Stimulated activated naive B cell treated with anti-CD40 and anti-IgM and Interleukin-4, amounts not matched to agents 10 μg/mL and 1 μg/mL and 100 μg/mL, for 72 hours (primary cell): ENCODE data around the gene FAM222A.

Experiments
- ATAC-seq, 2 donors: fragments of 150-1000 bp; cut with Tn5 transposase; replicated peaks; 2 replicates each; pipeline ENCODE4 v1.10.0; 2021; ENCODE audit warnings: moderate library complexity in 1 of 2
- DNase-seq: peaks from one replicate; pipeline ENCODE4 v3.0.0; 2021
- H3K27ac Mint-ChIP-seq: one replicate; pipeline ENCODE4 v1.8.0; 2022; ENCODE audit warnings: mild to moderate bottlenecking, mixed read lengths
- H3K27me3 Mint-ChIP-seq, 2 donors: one replicate each; pipeline ENCODE4 v1.8.0; 2022; ENCODE audit warnings: mixed read lengths in 2 of 2
- H3K36me3 Mint-ChIP-seq, 2 donors: one replicate each; pipeline ENCODE4 v1.8.0; 2022; ENCODE audit warnings: mixed read lengths in 2 of 2, mild to moderate bottlenecking in 1 of 2
- H3K4me1 Mint-ChIP-seq, 2 donors: one replicate each; pipeline ENCODE4 v1.8.0; 2022; ENCODE audit warnings: mixed read lengths in 2 of 2, mild to moderate bottlenecking in 1 of 2
- H3K4me3 Mint-ChIP-seq, 2 donors: one replicate each; pipeline ENCODE4 v1.8.0; 2022; ENCODE audit warnings: mild to moderate bottlenecking in 2 of 2, mixed read lengths in 2 of 2, moderate library complexity in 1 of 2
- H3K9me3 Mint-ChIP-seq, 2 donors: one replicate each; pipeline ENCODE4 v1.8.0; 2022; ENCODE audit warnings: mixed read lengths in 2 of 2, mild to moderate bottlenecking in 1 of 2

FAM222A gene

DNA sequence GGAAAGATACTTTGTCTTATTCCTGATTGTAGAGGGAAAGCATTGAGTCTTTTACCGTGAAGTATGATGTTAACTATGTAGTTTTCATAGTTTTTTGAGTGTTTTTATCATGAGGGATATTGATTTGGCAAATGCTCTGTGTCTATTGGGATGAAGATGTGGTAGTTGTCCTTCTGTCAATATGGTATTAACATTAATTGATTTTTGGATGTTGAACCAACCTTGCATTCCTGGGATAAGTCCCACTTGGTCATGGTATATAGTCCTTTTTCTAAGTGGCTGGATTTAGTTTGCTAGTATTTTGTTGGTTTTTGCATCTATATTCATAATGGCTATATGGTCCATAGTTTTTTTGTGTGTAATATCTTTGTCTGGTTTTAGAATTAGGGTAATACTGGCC, 42.8 kb downstream of the FAM222A start:
- no peak overlapping the region for H3K27ac Mint-ChIP-seq
- H3K4me1 Mint-ChIP-seq: no peaks in the 10 kb centered on the region
- ATAC-seq (no peak), DNase-seq (no peak)
- no peak overlapping the region for H3K4me3 Mint-ChIP-seq
- H3K9me3 Mint-ChIP-seq: peaks cover 22 to 24% of the 10 kb centered on the region in 2 donors
- H3K27me3 Mint-ChIP-seq: peaks cover 5 to 18% of the 10 kb centered on the region in 2 donors
- H3K36me3 Mint-ChIP-seq: peaks cover 17 to 19% of the 10 kb centered on the region in 2 donors

DNA sequence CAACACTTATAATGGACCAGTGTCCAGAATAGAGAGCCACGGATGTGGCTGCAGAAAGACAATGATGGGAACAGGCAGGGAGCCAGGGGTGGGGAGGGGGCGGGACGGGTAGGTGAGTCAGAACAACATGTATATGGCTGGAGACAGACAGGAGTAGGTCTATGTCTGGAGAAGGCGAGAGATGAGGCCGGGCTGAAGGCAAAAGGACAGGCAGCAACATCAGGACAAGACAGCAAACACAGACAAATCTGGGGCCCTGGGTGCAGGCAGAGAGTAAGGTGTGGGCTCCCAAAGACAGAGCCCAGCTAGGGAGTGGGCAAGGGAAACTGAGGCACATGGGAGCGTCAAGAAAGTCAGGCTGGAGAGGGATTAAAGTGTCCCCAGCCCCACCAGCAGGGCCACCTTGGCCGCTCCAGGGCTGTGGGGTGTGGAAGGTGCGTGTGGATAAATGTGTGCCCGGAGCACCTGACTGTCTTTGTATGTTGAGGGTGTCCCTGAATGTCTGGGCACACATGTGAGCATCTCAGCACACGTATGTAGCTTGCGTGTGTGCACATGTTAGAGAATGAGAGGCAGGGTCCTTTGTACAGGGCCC, 44.1 kb downstream of the FAM222A start:
- H3K4me3 Mint-ChIP-seq: no peak overlapping the region
- ATAC-seq (no peak), DNase-seq (no peak)
- H3K4me1 Mint-ChIP-seq: no peaks in the 10 kb centered on the region
- no peak overlapping the region for H3K27ac Mint-ChIP-seq
- peaks cover 22 to 24% of the 10 kb centered on the region in 2 donors for H3K9me3 Mint-ChIP-seq
- H3K27me3 Mint-ChIP-seq: peaks cover 5 to 18% of the 10 kb centered on the region in 2 donors
- H3K36me3 Mint-ChIP-seq: peaks cover 17 to 19% of the 10 kb centered on the region in 2 donors

DNA sequence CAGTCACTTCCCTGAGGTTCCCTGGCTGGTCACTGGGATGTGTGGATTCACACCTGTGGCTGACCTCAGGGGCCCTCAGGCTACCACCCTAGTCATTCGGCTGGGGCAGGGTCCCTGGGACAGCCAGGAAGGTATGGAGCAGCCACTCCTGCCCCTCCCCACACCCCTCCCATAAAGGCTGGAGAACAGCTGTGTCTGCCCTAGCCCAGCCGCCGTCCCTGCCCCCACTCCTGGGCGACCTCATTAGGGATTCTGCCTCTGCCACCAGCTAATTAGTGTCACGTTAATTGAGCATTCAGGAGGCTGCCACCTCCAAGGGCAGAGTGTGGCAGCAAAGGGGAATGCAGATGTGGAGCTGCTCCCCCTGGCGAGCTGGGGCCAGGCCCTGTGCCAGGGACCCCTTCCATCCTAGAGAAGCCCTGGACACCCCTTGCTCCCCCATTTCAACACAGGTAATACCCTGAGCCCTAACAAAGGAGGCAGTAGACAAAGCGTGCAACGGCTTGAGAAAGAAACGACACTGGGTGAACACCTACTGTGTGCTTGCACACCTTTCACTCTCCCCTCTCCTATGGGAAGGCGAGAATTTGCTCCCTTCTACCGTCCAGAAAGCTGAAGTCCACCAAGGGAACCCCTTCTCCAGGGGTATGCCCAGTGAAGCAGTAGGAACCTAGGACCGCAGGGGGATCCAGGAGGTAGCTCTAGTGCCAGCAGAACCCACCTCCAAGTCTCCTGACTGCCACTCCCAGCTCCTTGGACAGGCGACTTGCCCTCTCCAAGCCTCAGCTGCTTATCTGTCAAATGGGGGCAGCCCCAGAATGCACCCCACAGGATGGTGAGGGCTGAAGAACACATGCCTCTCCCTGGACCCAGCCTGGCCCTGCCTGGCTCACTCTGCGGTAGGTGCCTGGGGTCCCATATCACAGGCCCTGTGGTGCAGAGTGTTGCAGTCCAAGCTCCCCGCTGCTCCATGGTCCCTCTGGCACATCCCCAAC, 45.1 kb downstream of the FAM222A start:
- peaks cover 5 to 18% of the 10 kb centered on the region in 2 donors for H3K27me3 Mint-ChIP-seq
- ATAC-seq (no peak), DNase-seq (no peak)
- peaks cover 24 to 26% of the 10 kb centered on the region in 2 donors for H3K9me3 Mint-ChIP-seq
- H3K27ac Mint-ChIP-seq: no peak overlapping the region
- no peaks in the 10 kb centered on the region for H3K4me1 Mint-ChIP-seq
- H3K4me3 Mint-ChIP-seq: no peak overlapping the region
- peaks cover 19 to 21% of the 10 kb centered on the region in 2 donors for H3K36me3 Mint-ChIP-seq

DNA sequence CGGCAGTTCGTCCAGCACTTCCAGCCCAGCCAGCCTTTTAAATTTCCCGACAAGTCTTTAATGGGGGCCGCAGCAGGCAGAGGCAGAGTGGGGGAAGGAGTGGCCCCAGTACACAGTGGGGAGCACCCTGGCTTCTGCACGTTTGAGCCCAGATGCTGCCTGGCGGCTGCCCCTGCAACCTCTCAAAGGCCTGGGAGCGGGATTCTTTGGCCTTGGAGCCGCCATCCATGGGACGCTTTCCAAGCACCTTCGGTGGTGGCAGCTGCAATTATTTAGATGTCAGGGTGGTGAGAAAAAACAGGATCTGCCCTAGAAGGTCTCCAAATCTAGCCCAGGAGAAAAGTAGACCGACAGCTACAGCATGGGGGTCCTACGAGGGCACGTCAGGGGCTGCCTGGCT, 46.0 kb downstream of the FAM222A start:
- H3K4me1 Mint-ChIP-seq: no peaks in the 10 kb centered on the region
- H3K27ac Mint-ChIP-seq: no peak overlapping the region
- DNase-seq (no peak), ATAC-seq (no peak)
- H3K36me3 Mint-ChIP-seq: peaks cover 19 to 21% of the 10 kb centered on the region in 2 donors
- H3K27me3 Mint-ChIP-seq: peaks cover 5 to 18% of the 10 kb centered on the region in 2 donors
- peaks cover 24 to 26% of the 10 kb centered on the region in 2 donors for H3K9me3 Mint-ChIP-seq
- no peak overlapping the region for H3K4me3 Mint-ChIP-seq

DNA sequence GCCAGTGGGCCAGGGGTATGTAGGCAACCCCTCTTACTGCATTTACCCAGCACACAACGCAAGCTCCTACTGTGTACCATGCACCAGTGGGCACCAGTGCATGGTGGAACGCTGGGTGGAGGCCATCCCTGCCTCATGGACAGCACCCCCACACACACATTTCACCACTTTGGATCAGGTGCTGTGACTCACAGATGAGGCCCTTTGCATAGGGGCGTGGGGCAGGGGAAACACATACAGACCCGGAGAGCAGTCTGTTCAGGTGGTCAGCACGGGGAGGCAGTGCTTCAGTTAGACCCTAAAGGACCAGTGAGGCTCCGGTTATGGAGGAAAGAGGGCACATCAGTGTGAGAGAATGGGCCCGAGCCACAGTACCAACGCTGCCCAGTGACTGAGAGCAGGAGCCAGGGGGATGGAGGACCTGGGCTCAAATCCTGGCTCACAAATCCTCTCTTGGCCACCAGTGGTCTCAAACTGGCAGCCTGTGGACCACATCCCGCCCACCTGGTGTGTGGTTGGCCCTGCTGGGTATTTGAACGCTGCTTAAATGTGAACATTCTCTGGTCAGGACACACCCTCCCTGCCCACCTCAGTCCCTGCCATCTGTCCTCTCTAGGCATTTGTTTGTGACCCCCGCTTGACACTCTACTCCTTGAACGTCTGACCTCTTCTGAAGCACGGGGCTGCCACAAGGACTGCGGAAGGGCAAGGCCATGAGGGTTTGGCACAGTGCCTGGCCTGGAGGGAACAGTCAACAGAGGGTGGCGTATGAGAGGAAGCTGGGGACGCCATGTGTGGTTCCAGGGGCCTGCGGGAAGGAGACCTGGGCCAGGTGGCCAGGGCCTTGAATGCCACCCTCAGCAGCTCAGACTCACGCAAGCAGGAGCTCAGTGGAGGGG, 46.7 kb downstream of the FAM222A start:
- Mint-ChIP-seq H3K27ac (no peak overlapping the region), H3K27me3 (peaks cover 5 to 17% of the 10 kb centered on the region in 2 donors), H3K4me1 (no peaks in the 10 kb centered on the region), H3K36me3 (peaks cover 19 to 21% of the 10 kb centered on the region in 2 donors), H3K9me3 (peaks cover 24 to 26% of the 10 kb centered on the region in 2 donors), H3K4me3 (no peak overlapping the region)
- peak in 1 of 2 donors; percentile 42 for ATAC-seq
- no peak for DNase-seq

DNA sequence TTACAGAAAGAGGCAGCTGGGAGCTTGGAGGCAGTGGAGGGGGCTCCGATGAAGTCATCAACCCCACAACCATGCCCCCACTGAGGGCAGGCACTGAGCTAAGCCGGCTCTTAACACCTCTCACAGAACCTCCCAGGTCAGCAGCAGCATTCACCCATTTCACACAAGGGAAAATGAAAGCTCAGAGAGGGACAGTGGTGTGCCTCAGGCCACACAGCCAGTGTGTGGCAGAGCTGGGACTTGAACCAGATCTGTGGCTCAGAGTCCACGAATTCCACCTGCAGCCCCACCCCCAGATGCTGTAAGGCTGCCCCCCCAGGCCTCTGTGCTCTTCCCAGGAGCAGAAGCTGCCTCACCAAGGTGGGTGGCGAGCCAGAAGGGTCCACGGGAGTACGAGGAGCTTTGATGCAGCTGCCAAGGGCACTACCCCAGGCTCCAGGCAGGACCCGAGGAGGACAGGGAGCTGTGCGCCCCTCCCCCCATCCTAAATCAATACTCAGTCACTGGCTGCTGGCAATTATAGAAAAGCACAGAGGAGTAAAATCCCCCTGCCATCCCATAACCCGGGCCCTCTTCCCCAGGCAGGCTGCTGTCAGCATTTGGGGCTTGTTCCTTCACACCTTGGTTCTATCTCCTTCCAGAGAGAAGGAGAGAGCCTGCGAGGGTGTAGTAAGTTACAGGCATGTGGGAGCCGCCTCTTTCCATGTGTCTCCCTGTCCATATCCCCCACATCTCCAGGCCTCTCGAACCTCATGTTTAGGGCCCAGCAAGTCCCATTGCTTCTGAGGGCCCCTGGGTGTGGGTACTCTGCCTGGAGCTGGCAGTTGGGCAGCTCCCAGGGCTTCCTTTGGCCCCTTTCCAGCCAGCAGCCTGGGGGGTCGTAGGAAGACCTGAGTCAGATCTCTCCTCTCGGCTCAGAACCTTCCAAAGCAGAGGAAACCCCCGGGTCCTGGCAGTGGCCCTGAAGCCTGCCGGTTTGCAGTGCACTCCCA, 47.6 kb downstream of the FAM222A start:
- Mint-ChIP-seq H3K27ac (no peak overlapping the region), H3K36me3 (peaks cover 11 to 12% of the 10 kb centered on the region in 2 donors), H3K27me3 (peaks cover 5 to 12% of the 10 kb centered on the region in 2 donors), H3K4me1 (no peaks in the 10 kb centered on the region), H3K9me3 (peaks cover 15 to 18% of the 10 kb centered on the region in 2 donors), H3K4me3 (no peak overlapping the region)
- DNase-seq (no peak), ATAC-seq (no peak)

DNA sequence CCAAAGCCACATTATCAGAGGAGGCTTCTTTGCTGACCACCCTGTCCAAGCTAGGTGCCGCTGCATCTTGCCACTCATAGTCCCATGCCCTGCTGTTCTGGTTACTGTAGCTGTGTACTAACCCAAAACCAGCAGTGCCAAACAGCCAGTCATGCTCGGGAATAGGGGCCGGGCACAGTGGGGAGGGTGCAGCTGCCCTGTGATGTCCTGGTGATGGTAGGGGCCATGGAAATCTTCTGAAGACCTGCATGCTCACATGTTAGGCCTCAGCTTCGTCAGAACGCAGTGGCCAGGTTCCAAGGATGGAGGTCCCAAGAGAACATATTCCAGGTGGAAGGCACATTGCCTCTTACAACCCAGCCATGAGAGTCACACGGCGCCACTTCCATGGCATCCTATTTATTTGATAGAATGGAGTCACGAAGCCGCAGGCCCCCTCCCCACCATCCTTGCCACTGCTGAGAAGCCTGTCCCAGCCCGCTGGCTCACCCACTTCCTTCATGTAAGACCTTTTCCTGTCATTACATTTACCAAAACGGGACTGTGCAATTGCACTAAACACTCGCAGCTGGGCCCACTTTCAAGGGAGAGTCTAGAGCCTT, 48.5 kb downstream of the FAM222A start:
- H3K36me3 Mint-ChIP-seq: peaks cover 3 to 6% of the 10 kb centered on the region in 2 donors
- no peak for ATAC-seq
- H3K4me3 Mint-ChIP-seq: no peak overlapping the region
- H3K4me1 Mint-ChIP-seq: no peaks in the 10 kb centered on the region
- peaks cover 5 to 10% of the 10 kb centered on the region in 2 donors for H3K27me3 Mint-ChIP-seq
- H3K9me3 Mint-ChIP-seq: peaks cover 6 to 8% of the 10 kb centered on the region in 2 donors
- no peak for DNase-seq
- no peak overlapping the region for H3K27ac Mint-ChIP-seq

DNA sequence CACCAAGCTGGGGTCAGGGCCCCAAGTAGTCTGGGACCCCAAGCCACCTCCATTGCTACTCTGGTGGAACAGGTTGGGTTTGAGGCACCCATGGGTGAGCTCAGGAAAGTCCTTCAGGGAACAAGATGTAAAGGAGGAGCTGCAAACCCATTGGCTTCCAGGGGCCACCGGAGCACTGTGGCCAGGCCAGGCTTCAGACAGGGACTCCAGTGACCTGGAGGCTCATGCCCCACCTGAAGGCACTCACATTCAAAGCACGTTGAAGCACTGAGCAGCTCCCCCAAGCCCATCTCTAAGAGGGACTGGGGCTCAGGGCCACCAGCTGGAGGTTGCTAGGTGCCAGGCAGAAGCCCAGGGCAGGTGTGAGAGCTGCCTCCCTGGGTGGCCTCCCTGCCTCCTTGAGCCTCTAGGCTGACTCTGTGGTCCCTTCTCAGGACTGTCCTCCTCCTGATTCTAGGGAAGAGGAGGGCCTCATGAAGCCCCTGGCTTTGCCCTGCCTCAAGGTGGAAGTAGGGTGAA, 49.1 kb downstream of the FAM222A start:
- H3K27ac Mint-ChIP-seq: no peak overlapping the region
- ATAC-seq: no peak
- peaks cover 0 to 3% of the 10 kb centered on the region in 2 donors for H3K36me3 Mint-ChIP-seq
- H3K9me3 Mint-ChIP-seq: peaks cover 1 to 4% of the 10 kb centered on the region in 2 donors
- DNase-seq: no peak
- H3K4me3 Mint-ChIP-seq: no peak overlapping the region
- no peaks in the 10 kb centered on the region for H3K4me1 Mint-ChIP-seq
- H3K27me3 Mint-ChIP-seq: peaks cover 3 to 4% of the 10 kb centered on the region in 2 donors

DNA sequence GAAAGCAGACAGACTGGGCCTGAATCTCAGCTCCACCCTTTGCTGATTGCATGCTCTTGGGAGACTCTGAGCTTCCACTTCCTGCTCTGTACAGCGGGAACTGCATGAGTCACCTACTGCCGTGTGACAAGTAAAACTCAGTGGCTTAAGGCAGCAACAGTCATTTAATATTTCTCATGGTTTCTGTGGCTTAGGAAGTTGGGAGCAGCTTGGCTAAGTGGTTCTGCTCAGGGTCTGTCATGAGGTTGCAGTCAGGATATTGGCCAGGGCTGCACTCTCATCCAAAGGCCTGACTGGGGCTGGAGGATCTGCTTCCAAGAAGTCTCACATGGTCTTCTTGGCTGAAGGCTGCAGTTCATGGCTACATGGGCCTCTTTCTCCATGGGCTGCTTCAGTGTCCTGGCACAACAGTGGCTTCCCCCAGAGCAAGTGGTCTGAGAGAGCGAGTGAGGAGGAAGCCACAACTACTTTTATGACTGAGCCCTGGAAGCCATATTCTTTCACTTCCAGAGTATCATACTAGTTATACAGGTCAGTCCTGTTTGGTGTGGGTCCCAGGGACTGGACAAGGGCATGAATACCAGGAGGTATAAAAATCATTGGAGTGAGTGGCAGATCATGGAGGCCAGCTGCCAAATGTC, 49.7 kb downstream of the FAM222A start:
- no peaks in the 10 kb centered on the region for H3K27me3 Mint-ChIP-seq
- peaks cover 0 to 3% of the 10 kb centered on the region in 2 donors for H3K36me3 Mint-ChIP-seq
- no peaks in the 10 kb centered on the region for H3K4me1 Mint-ChIP-seq
- H3K4me3 Mint-ChIP-seq: no peak overlapping the region
- peaks cover 0 to 3% of the 10 kb centered on the region in 2 donors for H3K9me3 Mint-ChIP-seq
- peak; percentile 39 to 73 for ATAC-seq
- DNase-seq: no peak
- no peak overlapping the region for H3K27ac Mint-ChIP-seq

DNA sequence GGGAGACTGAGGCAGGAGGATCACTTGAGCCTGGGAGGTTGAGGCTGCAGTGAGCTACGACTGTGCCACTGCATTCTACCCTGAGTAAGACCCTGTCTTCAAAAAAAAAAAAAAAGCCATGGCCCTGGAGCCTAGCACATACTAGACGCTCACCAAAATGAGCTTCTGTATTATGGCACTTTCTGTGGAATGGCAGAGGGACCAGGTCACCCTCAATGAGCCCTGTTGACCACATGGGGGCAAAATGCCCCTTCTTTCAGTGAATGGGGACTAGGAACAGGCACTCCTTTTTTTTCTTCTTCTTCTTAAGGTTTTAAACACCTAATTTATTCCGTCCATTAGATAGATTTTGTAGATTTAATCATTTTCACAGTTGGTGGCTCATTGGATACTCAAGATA, 50.5 kb downstream of the FAM222A start:
- H3K36me3 Mint-ChIP-seq: peaks cover 0 to 3% of the 10 kb centered on the region in 2 donors
- no peaks in the 10 kb centered on the region for H3K27me3 Mint-ChIP-seq
- H3K4me3 Mint-ChIP-seq: no peak overlapping the region
- ATAC-seq (no peak), DNase-seq (no peak)
- H3K4me1 Mint-ChIP-seq: no peaks in the 10 kb centered on the region
- H3K9me3 Mint-ChIP-seq: peaks cover 0 to 3% of the 10 kb centered on the region in 2 donors
- H3K27ac Mint-ChIP-seq: no peak overlapping the region

DNA sequence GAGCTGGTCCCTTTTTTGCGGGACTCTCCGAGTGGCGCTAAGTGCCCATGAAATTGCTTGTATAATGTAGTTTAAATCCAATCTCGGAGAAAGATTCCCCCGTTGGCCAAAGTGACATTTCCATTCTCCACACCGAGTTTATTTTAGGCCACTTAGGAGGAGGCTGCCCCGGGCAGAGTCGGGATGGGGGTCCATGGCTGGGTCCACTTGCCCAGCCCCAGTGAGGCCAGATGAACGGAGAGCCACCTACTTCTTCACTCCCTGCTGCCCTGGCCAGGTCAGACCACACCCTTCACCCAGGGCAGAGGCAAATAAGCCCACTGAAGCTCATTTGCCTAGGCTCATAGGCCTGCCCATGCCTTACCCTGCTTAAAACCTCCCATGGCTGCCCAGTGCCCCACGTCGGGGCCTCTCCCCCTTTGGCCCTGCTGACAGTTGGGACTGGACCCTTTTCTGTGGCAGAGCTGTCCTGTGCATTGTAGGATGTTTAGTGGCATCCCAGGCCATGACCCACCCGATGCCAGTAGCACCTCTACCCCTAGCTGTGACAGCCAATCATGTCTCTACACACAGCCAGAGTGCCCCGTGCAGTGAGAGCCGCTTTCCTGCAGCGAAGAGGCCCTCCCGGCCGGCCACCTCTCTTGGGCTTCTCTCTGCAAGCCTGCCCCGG, 51.3 kb downstream of the FAM222A start:
- Mint-ChIP-seq H3K36me3 (peaks cover 0 to 3% of the 10 kb centered on the region in 2 donors), H3K27ac (no peak overlapping the region), H3K4me3 (no peak overlapping the region), H3K4me1 (no peaks in the 10 kb centered on the region), H3K27me3 (no peaks in the 10 kb centered on the region), H3K9me3 (peaks cover 0 to 3% of the 10 kb centered on the region in 2 donors)
- ATAC-seq: no peak
- DNase-seq: no peak

DNA sequence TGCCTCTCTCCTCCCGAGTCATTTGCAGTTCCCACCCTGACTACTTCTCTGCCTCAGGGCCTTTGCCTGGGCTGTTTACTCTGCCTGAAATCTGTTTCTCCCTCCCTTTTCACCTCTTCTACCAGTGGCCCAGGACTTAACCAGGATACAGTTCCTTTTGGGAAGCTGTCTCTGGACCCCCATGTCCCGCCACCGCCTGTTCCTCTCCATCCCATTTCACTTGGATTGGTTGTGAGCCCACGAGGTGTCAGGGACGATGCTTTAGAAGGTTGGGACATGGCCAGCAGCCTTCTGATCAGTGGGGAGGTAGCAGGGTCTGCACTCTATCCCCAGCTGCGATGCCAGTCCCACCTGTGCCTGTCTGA, 51.8 kb downstream of the FAM222A start:
- peaks cover 0 to 3% of the 10 kb centered on the region in 2 donors for H3K36me3 Mint-ChIP-seq
- no peak overlapping the region for H3K27ac Mint-ChIP-seq
- H3K9me3 Mint-ChIP-seq: peaks cover 0 to 3% of the 10 kb centered on the region in 2 donors
- ATAC-seq: no peak
- no peak for DNase-seq
- no peaks in the 10 kb centered on the region for H3K4me1 Mint-ChIP-seq
- H3K27me3 Mint-ChIP-seq: no peaks in the 10 kb centered on the region
- H3K4me3 Mint-ChIP-seq: no peak overlapping the region
